Hepatocyte (in vitro differentiated cells): ENCODE results near the gene TTC31.

ENCODE experiments used
- CTCF ChIP-seq: fragments of 200-600 bp; sonication (generic); IDR thresholded peaks from 2 replicates; pipeline ENCODE4 v1.5.1; 2016; ENCODE audit warnings: antibody characterized with exemption, mild to moderate bottlenecking; ENCODE audit not compliant: poor library complexity
- EZH2 ChIP-seq: fragments of 200-600 bp; sonication (generic); IDR thresholded peaks from 2 replicates; pipeline ENCODE4 v1.6.1; 2016; ENCODE audit warnings: antibody characterized with exemption, mild to moderate bottlenecking, borderline replicate concordance
- EZH2phosphoT487 ChIP-seq: fragments of 200-600 bp; sonication (generic); IDR thresholded peaks from one replicate; pipeline ENCODE4 v1.6.1; 2018; ENCODE audit warnings: antibody characterized with exemption, mild to moderate bottlenecking, low read depth, moderate library complexity; ENCODE audit not compliant: unreplicated experiment, severe bottlenecking

GRCh38 chr2:74447230-74447999 lies 35.5 kb upstream of the TTC31 start:
- TF ChIP-seq CTCF (no peak), EZH2 (no peak), EZH2phosphoT487 (no peak)
